ENCODE data around the gene OIP5.
"Not testable (repeated sequence)": the region's sequence is repeated elsewhere in the genome, so short reads cannot be mapped to it uniquely, and the experiment has no call there.

Gene OIP5

DNA sequence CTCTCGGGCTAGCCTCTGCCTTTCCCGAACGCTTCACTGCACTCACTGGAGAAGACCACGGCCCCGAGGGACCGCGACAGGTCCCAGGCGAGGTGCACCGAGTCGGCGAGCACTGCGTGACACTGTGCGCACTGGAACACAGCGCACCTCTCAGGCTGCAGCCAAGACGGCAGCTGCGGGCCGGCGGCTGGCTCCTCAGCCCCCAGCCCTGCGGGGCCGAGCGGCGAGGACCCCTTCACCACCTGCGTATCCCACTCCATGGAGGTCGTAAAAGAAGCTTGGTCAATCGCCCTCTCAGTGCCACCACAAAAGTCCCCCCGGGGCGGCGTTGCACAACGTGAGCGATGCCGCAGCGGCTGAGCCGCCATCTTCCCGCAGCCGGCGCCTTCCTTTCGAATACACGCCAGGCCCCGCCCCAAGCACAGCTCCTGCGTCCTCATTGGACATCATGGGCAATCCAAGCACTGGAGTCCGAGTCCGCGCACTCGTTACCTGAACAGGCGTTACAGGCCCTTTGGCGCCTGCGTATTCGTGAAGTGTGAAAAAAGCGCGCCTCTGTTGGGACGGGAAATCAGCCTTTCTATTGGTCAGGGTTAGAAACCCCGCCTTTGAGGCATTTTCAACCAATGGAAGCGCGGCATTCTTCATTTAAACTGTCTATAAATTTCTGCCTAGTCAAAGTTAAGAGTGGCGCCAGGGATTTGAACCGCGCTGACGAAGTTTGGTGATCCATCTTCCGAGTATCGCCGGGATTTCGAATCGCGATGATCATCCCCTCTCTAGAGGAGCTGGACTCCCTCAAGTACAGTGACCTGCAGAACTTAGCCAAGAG is at the start of gene OIP5, which contains the start of gene NUSAP1:
Gene OIP5 (minus strand): TSS at position 398 of the 832 bp plus-strand sequence. CDS start 30 bp downstream, at position 368.
Gene NUSAP1 (plus strand): TSS at position 688 of the 832 bp plus-strand sequence. CDS start 77 bp downstream, at position 765.
- peak; percentile 88 for DNase-seq (ENCODE audit: insufficient read length, low spot score)
- FAIRE-seq: peak; percentile 97

DNA sequence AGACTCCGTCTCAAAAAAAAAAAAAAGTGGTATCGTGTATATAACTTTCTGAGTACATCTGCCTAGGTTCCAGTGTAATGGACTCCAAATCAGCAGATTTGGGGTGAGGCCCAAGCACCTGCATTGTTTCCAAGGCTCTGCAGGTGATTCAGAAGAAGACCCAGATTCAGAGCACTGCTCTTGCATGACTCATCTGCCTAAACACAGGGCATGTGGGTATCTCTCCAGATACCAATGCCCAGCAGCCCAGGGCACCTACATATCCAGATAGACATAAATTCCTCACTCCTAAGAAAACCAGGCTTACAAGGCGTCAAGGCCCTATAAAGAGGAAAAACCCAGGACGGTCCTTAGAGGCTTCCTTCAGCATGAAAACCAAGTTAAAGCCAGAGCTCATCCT is 45.6 kb upstream of the OIP5 start:
- no peak for FAIRE-seq
- DNase-seq (ENCODE audit: insufficient read length, low spot score): no peak

DNA sequence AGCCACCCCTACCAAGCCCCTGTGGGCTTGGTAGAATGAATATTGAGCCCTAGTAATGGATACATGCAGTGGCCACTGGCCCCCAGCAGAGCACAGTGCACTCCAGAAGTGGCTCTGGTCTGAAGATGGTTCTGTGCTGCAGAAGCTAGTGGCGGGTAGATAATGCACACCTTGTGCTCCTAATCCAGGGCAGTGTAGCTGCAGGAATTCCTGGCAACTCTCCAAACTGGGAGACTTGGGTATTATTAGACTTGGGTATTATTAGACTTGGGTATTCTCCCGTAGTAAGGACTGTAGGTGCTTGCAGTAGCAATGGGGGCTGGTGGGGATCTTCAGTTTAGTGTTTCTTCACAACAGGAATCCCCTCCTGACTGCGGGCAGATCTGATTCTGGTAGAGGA is 35.0 kb upstream of the OIP5 start:
- DNase-seq (ENCODE audit: insufficient read length, low spot score): no peak
- FAIRE-seq: no peak

DNA sequence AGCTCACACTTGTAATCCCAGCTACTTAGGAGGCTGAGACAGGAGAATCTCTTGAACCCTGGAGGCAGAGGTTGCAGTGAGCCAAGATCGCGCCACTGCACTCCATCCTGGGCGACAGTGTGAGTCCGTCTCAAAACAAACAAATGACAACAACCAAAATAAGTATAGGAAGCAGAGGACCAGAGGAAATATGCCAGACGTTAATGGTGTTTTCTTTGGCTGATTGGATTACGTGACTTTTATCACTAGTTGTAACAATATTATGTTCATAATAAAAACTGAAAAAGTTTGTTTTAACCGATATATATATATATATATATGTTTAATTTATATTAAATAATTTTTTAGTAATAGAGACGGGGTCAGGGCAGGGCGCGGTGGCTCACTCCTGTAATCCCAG is 22.0 kb upstream of the OIP5 start:
- FAIRE-seq: no peak
- no peak for DNase-seq (ENCODE audit: insufficient read length, low spot score)

DNA sequence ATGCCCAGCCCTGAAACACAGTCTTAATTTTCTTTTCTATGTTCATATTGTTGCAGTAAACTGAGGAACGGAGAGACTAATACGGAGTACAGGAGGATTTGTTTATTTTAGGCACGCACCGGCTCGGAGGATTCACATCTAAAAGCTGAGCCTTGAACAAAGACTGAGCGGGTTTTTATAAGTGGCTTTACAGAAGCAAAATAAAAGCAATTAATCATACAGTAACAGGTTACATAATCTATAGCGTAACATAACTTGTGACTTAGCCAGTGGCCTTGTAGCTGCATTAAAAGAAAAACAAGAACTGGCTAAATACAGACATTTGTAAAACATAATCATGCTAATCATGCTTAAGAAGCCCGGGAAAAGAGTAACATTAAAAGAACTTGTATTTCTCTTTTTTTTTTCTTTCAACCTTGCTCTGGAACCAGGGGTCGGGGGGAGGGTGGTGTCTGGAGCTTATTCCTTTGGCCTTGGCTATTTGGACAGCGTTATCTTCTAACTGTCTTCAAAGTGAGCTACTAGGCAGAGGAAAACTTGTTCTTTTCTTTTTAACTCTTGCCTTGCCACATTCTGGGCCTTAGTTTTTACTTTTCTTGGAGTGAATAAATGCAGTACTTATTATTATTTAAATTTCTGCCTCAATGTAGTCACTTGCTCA is 17.8 kb upstream of the OIP5 start:
- FAIRE-seq: no peak
- no peak for DNase-seq (ENCODE audit: insufficient read length, low spot score)

DNA sequence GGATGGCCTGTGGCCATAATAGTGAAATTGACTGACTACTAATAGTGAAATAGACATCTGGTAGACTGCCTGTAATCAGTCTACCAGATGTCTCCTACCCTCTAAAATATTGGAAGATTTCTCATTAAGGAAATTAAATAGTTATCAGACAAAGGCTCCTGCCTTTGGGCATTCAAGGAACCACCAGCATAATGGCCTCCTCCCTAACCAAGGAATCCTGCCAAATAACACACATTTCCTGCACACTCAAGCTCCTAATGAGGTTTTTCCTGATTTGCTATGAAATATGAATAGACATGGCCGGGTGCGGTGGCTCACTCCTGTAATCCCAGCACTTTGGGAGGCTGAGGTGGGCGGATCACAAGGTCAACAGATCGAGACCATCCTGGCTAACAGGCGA is 14.8 kb upstream of the OIP5 start:
- DNase-seq (ENCODE audit: insufficient read length, low spot score): no peak

DNA sequence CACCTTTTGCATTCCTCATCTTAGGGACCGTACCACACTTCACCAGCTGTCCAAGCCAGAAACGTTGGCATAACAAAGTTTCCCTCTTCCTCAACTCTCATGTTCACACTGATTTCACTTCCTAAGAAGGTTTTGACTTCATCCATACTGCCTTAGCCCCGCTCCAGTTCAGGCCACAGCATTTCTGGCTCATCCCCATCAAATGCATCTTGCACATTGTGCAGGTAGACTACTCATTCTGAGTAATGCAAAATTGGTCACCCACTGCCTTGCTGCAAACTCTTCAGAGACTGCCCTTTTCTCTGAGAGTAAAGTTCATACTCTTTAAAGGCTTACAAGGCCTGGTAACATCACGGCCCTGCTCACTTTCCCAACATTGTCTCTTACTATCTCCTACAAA is 9.1 kb upstream of the OIP5 start:
- FAIRE-seq: no peak
- no peak for DNase-seq (ENCODE audit: insufficient read length, low spot score)

More for the DNA sequence above, 14.8 kb upstream of the OIP5 start:
- FAIRE-seq: no peak

DNA sequence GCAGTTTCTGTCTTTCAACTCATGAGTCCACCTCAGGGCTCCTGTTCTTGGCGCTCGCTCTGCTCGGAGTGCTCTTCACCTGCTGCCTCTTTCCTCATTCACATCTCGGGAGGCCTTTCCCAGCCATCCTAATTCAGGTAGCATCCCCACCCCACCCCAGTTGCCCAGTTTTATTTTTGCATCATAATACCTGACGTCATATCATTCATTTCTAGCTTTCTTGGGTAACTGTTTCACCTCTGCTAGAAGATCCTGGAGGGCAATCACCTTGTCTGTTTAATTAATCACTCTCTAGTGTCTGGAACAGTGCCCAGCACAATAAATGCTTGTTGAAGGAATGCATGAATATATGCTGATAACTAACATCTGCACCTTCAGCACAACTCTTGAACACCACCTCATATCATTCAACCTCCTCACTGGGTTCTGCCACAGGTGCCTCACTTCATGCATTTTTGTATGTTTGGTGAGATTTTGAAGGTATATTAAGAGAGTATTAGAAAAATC is 7.9 kb upstream of the OIP5 start:
- no peak for DNase-seq (ENCODE audit: insufficient read length, low spot score)
- no peak for FAIRE-seq

DNA sequence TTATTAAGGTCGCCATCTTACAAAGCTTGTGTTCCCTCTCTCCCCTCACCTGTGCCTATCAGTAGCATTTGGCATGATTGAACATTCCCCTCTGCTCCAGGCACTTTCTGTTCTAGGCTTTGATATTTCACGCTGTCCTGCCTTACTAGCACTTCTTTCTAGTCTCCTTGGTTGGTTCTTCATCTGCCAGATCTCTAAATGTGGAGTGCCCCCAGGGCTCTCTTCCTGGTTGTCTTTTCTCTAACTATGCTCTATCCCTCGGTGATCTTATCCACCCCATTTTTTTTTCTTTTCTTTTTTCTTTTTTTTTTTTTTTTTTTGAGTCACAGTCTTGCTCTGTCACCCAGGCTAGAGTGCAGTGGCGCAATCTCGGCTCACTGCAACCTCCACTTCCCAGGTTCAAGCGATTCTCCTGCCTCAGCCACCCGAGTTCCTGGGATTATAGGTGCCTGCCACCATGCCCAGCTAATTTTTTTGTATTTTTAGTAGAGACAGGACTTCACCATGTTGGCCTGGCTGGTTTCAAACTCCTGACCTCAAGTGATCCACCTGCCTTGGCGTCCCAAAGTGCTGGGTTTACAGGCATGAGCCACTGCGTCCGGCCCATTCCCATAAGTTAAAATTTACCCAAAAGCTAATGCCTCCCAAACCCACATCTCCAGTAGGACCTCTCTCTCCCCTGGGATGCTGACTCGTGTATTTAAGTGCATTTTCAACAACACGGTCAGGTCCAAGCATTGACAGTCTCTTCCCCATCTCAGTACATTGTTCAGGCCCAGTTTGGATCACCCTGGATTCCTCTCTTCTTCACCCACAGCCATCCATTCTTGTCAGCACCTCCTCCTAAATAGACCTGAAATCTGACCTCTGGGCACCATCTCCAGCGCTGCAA is 5.5 kb upstream of the OIP5 start:
- FAIRE-seq (no peak), DNase-seq (ENCODE audit: insufficient read length, low spot score) (no peak)

DNA sequence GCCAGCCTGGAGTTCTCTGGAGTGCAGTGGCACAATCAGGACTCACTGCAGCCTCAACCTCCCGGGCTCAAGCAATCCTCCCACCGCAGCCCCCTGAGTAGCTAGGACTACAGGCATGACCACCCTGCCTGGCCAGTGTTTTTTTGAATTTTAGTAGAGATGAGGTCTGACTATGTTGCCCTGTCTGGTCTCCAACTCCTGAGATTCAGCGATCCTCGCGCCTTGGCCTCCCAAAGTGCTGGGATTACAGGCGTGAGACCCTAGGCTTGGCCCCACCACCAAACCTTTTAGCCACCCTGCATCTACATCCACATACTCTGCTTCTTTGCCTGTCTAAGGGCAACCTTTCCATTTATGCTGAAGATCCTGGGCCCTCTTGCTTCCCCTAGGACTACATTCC is 4.7 kb upstream of the OIP5 start:
- no peak for FAIRE-seq
- no peak for DNase-seq (ENCODE audit: insufficient read length, low spot score)

DNA sequence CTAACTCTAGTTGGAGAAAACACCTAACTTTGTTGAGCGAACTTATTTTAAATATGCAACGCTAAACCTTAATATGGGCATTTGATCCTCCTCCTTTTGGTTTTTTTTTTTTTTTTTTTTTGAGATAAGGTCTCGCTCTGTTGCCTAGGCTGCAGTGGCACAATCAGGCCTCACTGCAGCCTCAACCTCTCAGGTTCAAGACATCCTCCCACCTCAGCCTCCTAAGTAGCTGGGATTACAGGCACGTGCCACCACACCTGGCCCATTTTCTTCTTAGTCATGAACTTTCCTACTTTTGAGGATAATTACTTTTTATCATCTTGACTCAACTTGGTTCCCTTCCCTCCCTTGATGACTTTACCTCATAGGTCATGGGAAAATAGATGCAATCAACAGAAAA is 4.2 kb upstream of the OIP5 start:
- FAIRE-seq (no peak), DNase-seq (ENCODE audit: insufficient read length, low spot score) (no peak)

DNA sequence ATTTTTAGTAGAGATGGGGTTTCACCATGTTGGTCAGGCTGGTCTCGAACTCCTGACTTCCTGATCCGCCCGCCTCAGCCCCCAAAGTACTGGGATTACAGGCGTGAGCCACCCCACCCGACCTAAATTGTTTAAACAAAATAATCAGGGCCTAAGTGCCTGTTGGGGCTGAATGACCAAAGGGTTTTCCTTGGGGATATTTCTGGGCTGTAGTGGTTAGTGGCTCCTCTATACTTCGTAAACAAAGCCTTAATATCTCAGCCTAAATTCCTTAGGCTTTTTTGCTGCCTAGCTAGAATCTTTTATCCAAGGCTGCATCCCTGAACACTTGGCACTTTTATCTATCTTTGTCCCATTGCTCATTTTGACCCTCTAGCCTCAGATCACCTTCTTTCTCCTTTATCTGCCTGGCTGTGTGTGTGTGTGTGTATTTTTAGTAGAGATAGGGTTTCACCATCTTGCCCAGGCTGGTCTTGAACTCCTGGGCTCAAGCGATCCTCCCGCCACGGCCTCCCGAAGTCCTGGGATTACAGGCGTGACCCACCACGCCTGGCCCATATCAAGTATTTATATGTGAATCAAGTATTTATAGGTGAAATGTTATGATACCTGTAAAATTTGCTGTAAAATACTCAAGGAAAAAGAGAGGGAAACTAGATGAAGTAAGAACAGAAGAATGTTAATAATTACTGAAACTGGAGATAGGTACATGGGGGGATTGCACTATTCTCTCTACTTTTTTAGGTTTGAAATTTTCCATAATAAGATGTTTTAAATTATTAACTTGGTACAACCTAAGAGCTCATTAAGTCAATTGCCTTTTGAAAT is 2.1 kb upstream of the OIP5 start:
- DNase-seq (ENCODE audit: insufficient read length, low spot score) (no peak), FAIRE-seq (peak; percentile 61)

DNA sequence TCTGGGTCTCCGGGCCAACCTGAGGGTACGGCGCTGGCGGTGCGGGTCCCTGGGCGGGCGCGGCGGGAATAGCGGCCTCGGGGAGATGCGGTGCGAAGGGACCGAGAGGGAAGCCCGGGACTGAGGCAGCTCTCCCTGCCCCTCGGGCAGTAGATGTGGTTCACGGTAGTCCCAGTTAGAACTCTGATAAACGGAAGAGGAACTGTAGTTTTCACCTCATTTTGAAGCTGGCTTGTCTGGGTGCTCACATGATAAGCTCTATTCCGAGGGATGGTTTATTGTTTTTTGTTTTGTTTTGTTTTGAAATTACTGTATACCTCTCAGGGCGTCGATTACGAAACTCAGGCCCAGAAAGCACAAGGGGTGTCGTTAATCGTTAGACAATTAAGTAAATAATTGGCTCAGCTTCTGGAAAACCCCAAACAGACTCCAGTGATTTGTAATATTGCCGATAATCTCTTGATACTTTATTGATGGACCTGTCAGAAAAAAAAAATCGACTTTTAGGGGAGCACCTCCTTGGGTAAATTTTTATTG is 703 bp upstream of the OIP5 start:
- FAIRE-seq (no peak), DNase-seq (ENCODE audit: insufficient read length, low spot score) (peak; percentile 19)

DNA sequence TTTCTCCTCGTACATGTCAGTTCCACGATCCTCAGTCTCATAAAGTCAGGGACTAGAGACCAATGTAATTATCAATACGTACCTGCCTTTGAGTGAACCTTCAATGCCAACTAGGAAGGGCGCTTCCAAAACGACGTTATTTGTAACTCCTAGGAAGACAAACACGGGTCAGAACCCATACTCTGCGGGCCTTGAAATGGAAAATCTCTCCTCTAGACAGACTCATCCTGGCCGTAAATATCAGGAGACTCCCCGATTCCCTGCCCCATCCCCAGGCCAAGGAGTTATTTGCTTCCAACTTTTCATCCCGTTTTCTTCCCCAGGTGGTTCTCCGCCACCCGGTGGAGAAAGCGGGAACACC is 578 bp downstream of the OIP5 start:
- DNase-seq (ENCODE audit: insufficient read length, low spot score): no peak
- FAIRE-seq: no peak

DNA sequence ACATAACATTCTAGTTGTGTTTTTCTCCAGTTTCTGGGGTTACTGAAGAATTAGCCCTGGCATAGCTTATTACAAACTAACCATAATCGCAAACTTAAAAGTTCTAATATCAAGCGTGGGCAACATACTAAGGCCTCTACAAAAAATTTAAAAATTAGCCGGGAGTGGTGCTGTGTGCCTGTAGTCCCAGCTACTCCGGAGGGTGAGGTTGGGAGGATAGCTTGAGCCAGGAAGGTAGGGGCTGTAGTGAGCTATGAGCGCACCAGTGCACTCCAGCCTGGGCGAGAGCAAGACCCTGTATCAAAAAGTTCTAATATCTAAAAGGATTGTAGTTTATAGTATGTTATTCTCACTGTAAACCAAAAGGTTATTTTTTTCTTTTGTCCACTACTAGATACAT is 1.1 kb downstream of the OIP5 start:
- DNase-seq (ENCODE audit: insufficient read length, low spot score): no peak
- peak; percentile 18 for FAIRE-seq

DNA sequence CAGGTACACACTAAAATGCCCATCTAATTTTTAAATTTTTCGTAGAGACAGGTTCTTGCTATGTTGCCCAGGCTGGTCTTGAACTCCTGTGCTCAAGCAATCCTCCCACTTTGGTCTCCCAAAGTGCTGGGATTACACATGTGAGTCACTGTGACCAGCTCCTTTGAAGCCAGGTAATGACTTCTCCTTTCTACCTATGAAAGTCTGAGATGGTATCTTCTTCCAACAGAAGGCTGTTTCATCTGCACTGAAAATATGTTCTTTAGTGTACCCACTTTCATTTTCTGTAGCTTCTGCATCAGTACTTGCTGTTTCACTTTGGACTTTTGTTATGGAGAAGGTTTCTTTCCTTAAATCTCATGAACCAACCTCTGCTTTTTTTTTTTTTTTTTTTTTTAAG is 8.8 kb downstream of the OIP5 start:
- DNase-seq (ENCODE audit: insufficient read length, low spot score) (peak; percentile 32), FAIRE-seq (peak; percentile 95)

DNA sequence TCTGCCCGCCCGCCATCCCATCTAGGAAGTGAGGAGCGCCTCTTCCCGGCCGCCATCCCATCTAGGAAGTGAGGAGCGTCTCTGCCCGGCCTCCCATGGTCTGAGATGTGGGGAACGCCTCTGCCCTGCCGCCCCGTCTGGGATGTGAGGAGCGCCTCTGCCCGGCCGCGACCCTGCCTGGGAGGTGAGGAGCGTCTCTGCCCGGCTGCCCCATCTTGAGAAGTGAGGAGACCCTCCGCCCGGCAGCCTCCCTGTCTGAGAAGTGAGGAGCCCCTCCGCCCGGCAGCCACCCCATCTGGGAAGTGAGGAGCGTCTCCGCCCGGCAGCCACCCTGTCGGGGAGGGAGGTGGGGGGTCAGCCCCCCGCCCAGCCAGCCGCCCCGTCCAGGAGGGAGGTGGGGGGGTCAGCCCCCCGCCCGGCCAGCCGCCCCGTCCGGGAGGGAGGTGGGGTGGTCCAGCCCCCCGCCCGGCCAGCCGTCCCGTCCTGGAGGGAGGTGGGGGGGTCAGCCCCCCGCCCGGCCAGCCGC is 11.5 kb downstream of the OIP5 start:
- FAIRE-seq; DNase-seq (ENCODE audit: insufficient read length, low spot score): not testable (repeated sequence)

DNA sequence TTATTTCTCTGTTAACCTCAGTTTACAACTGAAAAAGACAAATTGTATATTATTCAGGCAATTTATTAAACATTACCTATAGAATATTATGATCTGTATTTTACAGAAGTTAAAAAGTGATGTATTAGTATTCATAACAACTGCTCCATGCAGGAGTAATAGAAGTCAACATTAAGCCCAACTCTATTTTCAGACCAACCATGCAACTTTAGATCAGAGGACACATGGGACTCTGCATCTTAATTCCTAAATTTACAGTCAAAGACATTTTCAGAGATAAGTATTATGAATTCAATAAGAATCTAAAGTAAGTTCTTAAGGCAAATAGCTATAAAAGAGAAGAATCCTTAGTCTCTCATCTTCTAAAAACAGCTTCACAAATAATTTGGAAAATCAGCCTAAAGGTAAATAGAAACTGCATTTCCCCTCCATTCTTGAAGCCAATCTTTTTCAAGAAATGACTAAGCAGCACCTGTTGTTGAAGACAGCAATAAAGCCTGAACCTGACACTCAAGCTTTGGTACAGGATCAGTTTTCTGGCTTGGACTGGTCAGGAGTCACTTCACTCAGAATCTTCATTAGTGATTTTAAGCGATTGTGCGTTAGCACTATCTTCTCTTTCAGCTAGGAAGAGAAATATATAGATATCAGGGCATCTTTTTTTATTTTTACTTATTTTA is 23.0 kb downstream of the OIP5 start:
- DNase-seq (ENCODE audit: insufficient read length, low spot score) (peak; percentile 44), FAIRE-seq (peak; percentile 93)

DNA sequence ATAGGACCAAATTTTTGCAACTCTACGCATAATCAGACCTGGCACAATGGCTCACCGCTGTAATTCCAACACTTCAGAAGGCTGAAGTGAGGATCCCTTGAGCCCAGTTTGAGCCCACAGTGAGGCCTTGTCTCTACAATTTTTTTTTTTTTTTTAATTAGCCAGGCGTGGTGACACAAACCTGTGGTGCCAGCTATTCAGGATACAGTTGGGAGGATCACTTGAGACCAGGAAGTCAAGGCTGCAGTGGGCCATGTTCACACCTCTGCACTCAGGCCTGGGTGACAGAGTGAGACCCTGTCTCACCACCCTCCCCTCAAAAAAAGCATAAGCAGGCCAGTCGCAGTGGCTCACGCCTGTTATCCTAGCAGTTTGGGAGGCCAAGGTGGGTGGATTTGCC is 24.7 kb downstream of the OIP5 start:
- no peak for DNase-seq (ENCODE audit: insufficient read length, low spot score)
- FAIRE-seq: no peak
